Activated CD4-positive, CD25-positive, alpha-beta regulatory T cell treated with anti-CD3 and anti-CD28 coated beads, Interleukin-2, amount 50 U/mL, for 24 hours (primary cell): ENCODE data around the gene DCUN1D1.

ENCODE experiments used
- ATAC-seq, 2 donors: fragments of 150-1000 bp; cut with Tn5 transposase; one replicate each; pipeline ENCODE4 v1.10.0; 2021; ENCODE audit warnings: mild to moderate bottlenecking in 1 of 2, moderate library complexity in 1 of 2

The DCUN1D1 gene

GRCh38 chr3:182889948-182890629 lies 90.2 kb downstream of the DCUN1D1 start:
- ATAC-seq = no peak
